HCT116 (cell line): ENCODE results near the gene USP53. TPM values are rescaled to one million over a fixed set of nuclear protein-coding genes. Genes with fewer than 3 reads are reported as not detected.

Experiments used
- ATAC-seq: fragments of 200-7000 bp; cut with Tn5 transposase; 2 replicates; pipeline ENCODE4 v1.9.1; 2020; ENCODE audit warnings: mild to moderate bottlenecking, moderate library complexity
- BruUV-seq: library from RNA; stranded (reverse); fragments of 400-500 nt; replicated peaks from 2 replicates; lab custom pipeline; 2021; lab: Mats Ljungman, UMichigan
- CTCF ChIA-PET: fragments of 300-600 bp; sonication (Branson Sonifier 250); formaldehyde crosslinking; loops from one replicate; lab custom pipeline; 2021; ENCODE audit warnings: antibody characterized with exemption; lab: Charles Lee
- POLR2A ChIA-PET: fragments of 300-600, 350-600 bp; sonication (Branson Sonifier 250); formaldehyde crosslinking; loops from one replicate; lab custom pipeline; 2021; ENCODE audit warnings: antibody characterized with exemption; lab: Charles Lee
- RAD21 ChIA-PET, 2 experiments: fragments of 300-600 bp; sonication (Branson Sonifier 250); formaldehyde crosslinking; loops; one replicate each; lab custom pipeline; 2023; ENCODE audit warnings: low total read pairs in 2 of 2; ENCODE audit not compliant: uncharacterized antibody in 2 of 2, unreplicated experiment in 2 of 2, low non-redundant PET in 1 of 2; lab: Charles Lee
- DNase-seq: peaks from one replicate; pipeline ENCODE4 v3.0.0-alpha.2; 2010; ENCODE audit warnings: low read depth, low spot score
- H2AFZ ChIP-seq: fragments of 200-600 bp; shearing (Covaris generic), sonication (generic); 2 replicates; pipeline ENCODE4 v1.6.1; 2017; ENCODE audit warnings: low read depth, mixed run types, mixed read lengths, antibody characterized with exemption, low read length; ENCODE audit not compliant: poor library complexity, severe bottlenecking
- H3K27ac ChIP-seq: 2 replicates; pipeline ENCODE4 v1.5.1; 2012; ENCODE audit warnings: low read depth, low read length
- H3K27me3 ChIP-seq: fragments of 200-600 bp; sonication (generic); 2 replicates; pipeline ENCODE4 v1.6.1; 2016; ENCODE audit warnings: mixed run types, low read length, mixed read lengths; ENCODE audit not compliant: insufficient read depth
- H3K36me3 ChIP-seq, 2 experiments: fragments of 200-500 bp in 1 of 2; fragments of 200-600 bp in 1 of 2; sonication (Bioruptor generic) in 1 of 2; sonication (generic) in 1 of 2; 2 replicates each; pipeline versions ENCODE4 v1.5.1 to v1.6.1; 2014 to 2016; ENCODE audit warnings: low read length in 2 of 2, inconsistent platforms in 1 of 2, mixed read lengths in 1 of 2, mixed run types in 1 of 2; ENCODE audit not compliant: insufficient read depth in 2 of 2, control insufficient read depth in 1 of 2
- H3K4me1 ChIP-seq, 2 experiments: fragments of 200-600 bp in 1 of 2; sonication (generic) in 1 of 2; 2 replicates each; pipeline versions ENCODE4 v1.5.1 to v1.6.1; 2012 to 2017; ENCODE audit warnings: low read length in 2 of 2, inconsistent platforms in 1 of 2, mild to moderate bottlenecking in 1 of 2, mixed read lengths in 1 of 2, mixed run types in 1 of 2, moderate library complexity in 1 of 2; ENCODE audit not compliant: insufficient read depth in 2 of 2, control insufficient read depth in 1 of 2
- H3K4me2 ChIP-seq: fragments of 200-600 bp; sonication (generic); 2 replicates; pipeline ENCODE4 v1.6.1; 2017; ENCODE audit warnings: mixed run types, low read length, mixed read lengths
- H3K4me3 ChIP-seq, 2 experiments: fragments of 200-600 bp in 1 of 2; sonication (generic) in 1 of 2; replicated peaks in 1 of 2; 2 replicates each; pipeline ENCODE4 v1.5.1; 2011 to 2016; ENCODE audit warnings: low read length in 2 of 2, control low read depth in 1 of 2, low read depth in 1 of 2, mild to moderate bottlenecking in 1 of 2, mixed read lengths in 1 of 2, mixed run types in 1 of 2
- H3K79me2 ChIP-seq: fragments of 200-600 bp; sonication (generic); 2 replicates; pipeline ENCODE4 v1.6.1; 2017; ENCODE audit warnings: mild to moderate bottlenecking, mixed run types, low read length, moderate library complexity, mixed read lengths; ENCODE audit not compliant: insufficient read depth
- H3K9ac ChIP-seq: fragments of 200-600 bp; sonication (generic); 2 replicates; pipeline ENCODE4 v1.6.1; 2016; ENCODE audit warnings: low read length, mixed read lengths
- H3K9me2 ChIP-seq: fragments of 200-600 bp; sonication (generic), shearing (Covaris generic); 2 replicates; pipeline ENCODE4 v1.6.1; 2017; ENCODE audit warnings: mixed run types, mild to moderate bottlenecking, moderate library complexity; ENCODE audit not compliant: insufficient read depth
- H3K9me3 ChIP-seq, 2 experiments: fragments of 200-500 bp in 1 of 2; fragments of 200-600 bp in 1 of 2; sonication (Bioruptor generic) in 1 of 2; sonication (generic) in 1 of 2; 2 replicates each; pipeline ENCODE4 v1.6.1; 2014 to 2017; ENCODE audit warnings: low read length in 2 of 2, mixed read lengths in 2 of 2, inconsistent platforms in 1 of 2, low read depth in 1 of 2, mild to moderate bottlenecking in 1 of 2, mixed run types in 1 of 2, moderate library complexity in 1 of 2; ENCODE audit not compliant: control insufficient read depth in 1 of 2, insufficient read depth in 1 of 2
- H4K20me1 ChIP-seq: fragments of 200-600 bp; sonication (generic), shearing (Covaris generic); 2 replicates; pipeline ENCODE4 v1.6.1; 2017; ENCODE audit warnings: mixed run types, mild to moderate bottlenecking, moderate library complexity; ENCODE audit not compliant: insufficient read depth
- CTCF ChIP-seq, 3 experiments: fragments of 200-600 bp in 1 of 3; sonication (generic) in 1 of 3; IDR thresholded peaks in 2 of 3; conservative IDR thresholded peaks in 1 of 3; 2 replicates each; pipeline ENCODE4 v1.5.1; 2012 to 2017; ENCODE audit warnings: low read depth in 2 of 3, low read length in 2 of 3, antibody characterized with exemption in 1 of 3, borderline replicate concordance in 1 of 3, control low read depth in 1 of 3, mild to moderate bottlenecking in 1 of 3, mixed read lengths in 1 of 3, mixed run types in 1 of 3, moderate library complexity in 1 of 3; ENCODE audit not compliant: insufficient read depth in 1 of 3
- EGR1 ChIP-seq: IDR thresholded peaks from 2 replicates; pipeline ENCODE4 v1.6.1; 2012; ENCODE audit warnings: low read depth
- FOSL1 ChIP-seq: IDR thresholded peaks from 2 replicates; pipeline ENCODE4 v1.6.1; 2012; ENCODE audit warnings: low read depth
- MAX ChIP-seq: IDR thresholded peaks from 2 replicates; pipeline ENCODE4 v1.6.1; 2012
- REST ChIP-seq: IDR thresholded peaks from 2 replicates; pipeline ENCODE4 v1.6.1; 2012; ENCODE audit warnings: low read depth
- SP1 ChIP-seq: IDR thresholded peaks from 2 replicates; pipeline ENCODE4 v1.6.1; 2012; ENCODE audit warnings: low read depth
- ZFX ChIP-seq: fragments of 450-650 bp; IDR thresholded peaks from 2 replicates; pipeline ENCODE4 v1.6.1; 2017
- intact Hi-C: fragments of 100-400 bp; cut with micrococcal nuclease; formaldehyde crosslinking; loops from 2 replicates; pipeline ENCODE4 v1.10.0; 2022
- total RNA-seq: library from RNA; stranded (reverse); gene quantifications from one replicate; pipeline ENCODE4 v1.2.1, GENCODE V29; 2021; ENCODE audit not compliant: unreplicated experiment

Gene USP53
- total RNA-seq, 1 experiment from 2014 or later, result 22.0 TPM

GRCh38 chr4:119209586-119209985, 2.9 kb upstream of the USP53 start:
- H3K4me3 ChIP-seq, result peak overlapping the region in 1 of 2 experiments; percentile 18; a peak in 1 of 4 replicates
- CTCF ChIA-PET, result no interaction called here
- no TSS peak for BruUV-seq
- H2AFZ ChIP-seq, result no peak overlapping the region
- no peaks in the 10 kb centered on the region for H4K20me1 ChIP-seq
- H3K9me2 ChIP-seq, result no peaks in the 10 kb centered on the region
- H3K79me2 ChIP-seq, result peaks cover 25% of the 10 kb centered on the region
- TF ChIP-seq FOSL1 (no peak), REST (no peak), ZFX (no peak), SP1 (no peak), MAX (no peak), EGR1 (no peak), CTCF (IDR thresholded peaks at IDR 0.05 in 2 of 3, conservative IDR thresholded peaks at IDR 0.05 in 1 of 3; ENCODE audit: borderline replicate concordance in 1 of 3, insufficient read depth in 1 of 3, low read depth in 2 of 3, low read length in 2 of 3) (no peak)
- TF ChIP-seq, all 23 proteins: peak for 0
- H3K4me1 ChIP-seq, result peaks cover 11 to 35% of the 10 kb centered on the region in 2 experiments
- ChIA-PET RAD21 (no interaction called here), POLR2A (interaction anchor here (1.5 to 1.7 kb wide), 2 partner anchors 96 to 107 kb away, joined by 3 to 6 read pairs; no protein-coding TSS in a partner anchor)
- peak overlapping the region; percentile 70 for H3K27ac ChIP-seq
- DNase-seq (peak; percentile 44), ATAC-seq (no peak)
- H3K4me2 ChIP-seq, result peak overlapping the region; percentile 80
- H3K27me3 ChIP-seq, result no peaks in the 10 kb centered on the region
- no peaks in the 10 kb centered on the region for H3K9me3 ChIP-seq
- H3K9ac ChIP-seq, result peak overlapping the region; percentile 51
- H3K36me3 ChIP-seq, result no peaks in the 10 kb centered on the region
- intact Hi-C loops, result no loop called here
